HG03060 (cell line): Measurements from ENCODE around the gene ARHGEF6.
"Not testable (repeated sequence)": the region's sequence is repeated elsewhere in the genome, so short reads cannot be mapped to it uniquely, and the experiment has no call there.

Source experiments
- ATAC-seq: cut with Tn5 transposase; IDR thresholded peaks from one replicate; pipeline ENCODE4 v1.9.1; 2021; ENCODE audit warnings: low read depth, moderate number of reproducible peaks; ENCODE audit not compliant: unreplicated experiment

Gene ARHGEF6

DNA sequence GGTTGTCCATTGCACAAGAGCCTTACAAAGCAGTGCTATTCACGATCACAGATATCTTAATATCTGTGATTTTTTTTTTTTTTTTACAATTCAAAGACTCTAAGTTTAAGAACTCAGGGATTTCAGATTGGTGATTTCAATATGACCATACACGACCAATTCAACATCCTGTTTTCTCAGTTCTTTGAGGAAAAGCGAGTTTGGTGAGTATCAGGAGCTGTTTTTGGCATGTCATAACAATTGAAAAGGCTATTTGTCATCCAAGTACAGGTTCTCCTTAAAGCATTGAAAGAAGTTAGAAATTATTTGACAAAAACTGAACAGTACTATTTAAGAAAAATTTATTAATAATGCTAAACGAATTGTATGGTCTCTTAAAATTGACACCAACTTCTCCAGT lies 9.1 kb upstream of the ARHGEF6 start:
- no peak for ATAC-seq

DNA sequence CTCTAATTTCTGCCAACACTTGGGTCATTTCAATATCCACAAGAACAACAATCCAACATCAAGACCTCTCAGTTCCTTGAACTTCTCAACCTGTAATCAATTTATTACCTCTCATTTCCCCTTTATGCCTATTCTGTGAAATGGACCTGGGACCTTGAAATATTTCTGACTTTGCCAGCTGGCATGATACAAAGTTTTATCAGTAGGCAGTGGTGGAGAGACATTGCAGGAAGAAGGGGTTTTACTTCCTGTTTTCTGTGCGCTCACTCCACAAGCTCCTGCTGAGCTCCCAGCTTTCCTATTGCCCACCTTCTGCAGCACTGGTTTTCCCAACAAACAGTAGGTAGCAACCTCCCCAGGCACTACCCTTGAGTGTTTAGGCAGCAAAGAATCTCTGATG lies 3.5 kb upstream of the ARHGEF6 start:
- ATAC-seq = no peak

DNA sequence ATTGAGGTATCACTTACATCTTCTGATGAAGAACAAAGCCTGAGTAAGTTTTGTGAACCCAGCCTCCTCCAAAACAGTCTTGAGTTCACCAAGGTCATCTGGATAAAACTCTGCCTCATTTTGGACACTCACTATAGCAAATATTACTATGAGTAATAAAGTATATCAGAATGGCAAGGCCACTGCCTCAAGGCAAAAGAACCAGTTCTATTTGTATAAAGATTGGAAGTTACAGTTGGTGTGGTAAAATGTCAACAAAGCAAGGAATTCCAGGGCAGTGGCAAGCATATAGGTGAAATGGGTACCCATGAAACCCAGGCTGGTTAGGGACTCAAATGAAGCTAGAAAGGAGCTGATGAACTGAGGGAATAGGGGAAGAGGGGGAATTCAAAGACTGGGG lies 2.4 kb upstream of the ARHGEF6 start:
- no peak for ATAC-seq

DNA sequence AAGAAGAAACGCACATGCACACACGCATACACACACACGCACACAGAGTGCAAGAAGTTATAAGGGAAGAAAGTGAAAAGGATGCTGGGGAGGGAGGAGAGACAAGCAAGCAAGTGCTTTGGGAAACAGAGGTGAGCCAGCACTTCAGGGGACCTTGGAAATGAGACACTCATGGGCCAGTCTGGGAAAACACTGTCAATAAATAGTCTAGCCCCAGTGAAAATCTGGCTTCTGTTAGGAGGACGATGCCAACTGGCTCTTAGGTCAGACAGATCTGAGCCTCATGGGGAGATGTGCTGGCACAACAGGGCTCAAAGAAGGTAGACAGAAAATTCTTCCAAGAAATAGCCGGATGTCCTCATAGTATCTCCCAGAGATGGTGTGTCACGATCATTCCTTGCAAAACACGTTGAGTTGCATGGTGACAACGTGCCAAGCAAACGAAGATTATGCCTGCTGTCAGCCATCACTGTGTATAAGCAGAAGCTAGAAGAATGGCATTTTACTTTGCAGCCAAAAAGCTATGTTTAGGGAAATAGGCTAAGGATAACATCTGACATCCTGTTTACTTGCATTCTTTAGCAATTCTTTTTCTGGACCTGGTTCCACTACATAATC lies 557 bp upstream of the ARHGEF6 start:
- ATAC-seq = no peak

DNA sequence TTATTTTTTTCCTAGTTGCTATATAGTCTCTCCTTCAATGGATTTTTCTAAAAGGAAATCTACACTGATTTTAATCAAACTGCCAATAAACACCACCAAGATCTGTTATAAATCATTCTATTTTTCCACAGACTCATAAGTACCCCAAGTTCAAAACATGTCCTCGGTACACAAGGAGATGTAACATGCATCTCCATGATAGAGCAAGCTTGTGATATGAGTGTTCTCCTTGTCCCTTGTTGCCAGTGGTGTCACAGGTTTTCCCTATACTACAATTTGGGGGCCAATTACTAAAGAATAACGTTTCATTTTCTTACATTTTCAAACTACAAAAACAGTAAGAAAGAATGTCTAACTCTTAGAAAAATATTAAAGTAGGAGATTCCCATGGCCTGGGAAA lies 491 bp downstream of the ARHGEF6 start:
- no peak for ATAC-seq

DNA sequence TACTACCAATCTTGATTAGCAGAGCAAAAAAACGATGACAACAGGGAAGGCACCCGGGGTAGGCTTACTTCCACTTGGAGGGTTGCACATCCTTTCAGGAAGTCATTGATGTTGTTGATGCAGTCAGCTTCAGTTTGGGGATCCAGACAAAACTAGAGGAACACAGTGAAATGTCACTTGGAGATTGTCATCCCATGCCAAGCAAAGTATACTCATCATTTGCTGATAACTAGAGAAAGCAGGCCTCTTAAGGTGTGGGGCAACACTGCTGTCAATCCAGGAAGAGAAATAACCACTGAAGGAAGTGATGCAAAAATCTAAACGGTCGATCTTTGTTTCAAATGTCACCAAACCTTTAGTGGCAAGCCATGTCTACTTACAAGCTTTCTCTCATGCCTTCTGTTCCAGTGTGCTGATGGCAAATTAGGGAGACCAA lies 1.4 kb downstream of the ARHGEF6 start:
- ATAC-seq = no peak

DNA sequence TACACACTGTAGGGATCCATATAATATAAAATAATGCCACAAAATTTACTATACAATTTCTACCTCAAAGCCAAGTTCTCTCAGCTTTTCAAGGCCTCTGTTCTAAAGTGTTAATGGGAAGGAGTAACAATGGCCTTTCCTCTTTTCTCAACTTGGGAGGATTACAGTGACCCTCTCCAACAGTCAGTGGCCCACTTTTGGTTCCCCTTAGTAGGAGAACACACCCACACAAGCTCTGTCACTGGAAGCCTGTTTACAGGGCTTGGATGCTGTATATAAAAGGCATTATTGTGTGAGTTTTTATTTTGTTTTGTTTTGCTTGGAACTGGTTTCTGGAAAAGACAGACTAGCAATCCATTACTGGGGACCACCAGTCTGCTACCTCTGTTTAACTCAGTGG lies 1.8 kb downstream of the ARHGEF6 start:
- ATAC-seq = no peak

DNA sequence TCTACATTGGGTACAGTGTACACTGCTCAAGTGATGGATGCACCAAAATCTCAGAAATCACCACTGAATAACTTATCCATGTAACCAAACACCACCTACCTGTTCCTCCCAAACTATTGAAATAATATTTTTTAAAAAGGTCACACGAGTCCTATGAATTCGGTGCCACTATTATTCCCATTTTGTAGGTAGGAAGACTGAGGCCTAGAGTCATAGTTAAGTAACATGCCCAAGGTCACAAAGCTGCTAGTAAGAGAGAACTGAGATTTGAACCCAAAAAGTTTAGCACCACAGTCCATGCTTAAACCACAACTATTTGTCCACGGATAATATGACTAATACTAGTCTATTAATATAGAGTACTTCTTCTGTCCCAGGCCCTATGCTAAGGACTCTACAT lies 2.7 kb downstream of the ARHGEF6 start:
- no peak for ATAC-seq

DNA sequence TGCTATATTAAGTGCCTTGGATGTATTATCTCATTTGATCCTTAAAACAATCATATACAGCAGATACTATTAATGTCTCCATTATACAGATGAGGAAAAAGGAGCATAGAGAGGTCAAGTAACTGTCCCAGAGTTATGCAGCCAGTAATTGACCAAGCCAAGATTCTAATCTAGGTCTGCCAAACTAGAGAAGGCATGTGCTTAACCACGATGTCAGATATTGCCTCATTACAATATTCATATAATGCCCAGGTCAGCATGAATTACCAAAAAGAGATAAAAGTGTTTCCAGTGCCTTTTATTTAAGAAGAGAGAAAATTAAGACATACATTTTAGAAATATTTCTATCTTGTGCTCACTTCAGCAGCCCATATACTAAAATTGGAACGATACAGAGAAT lies 7.1 kb downstream of the ARHGEF6 start:
- no peak for ATAC-seq

DNA sequence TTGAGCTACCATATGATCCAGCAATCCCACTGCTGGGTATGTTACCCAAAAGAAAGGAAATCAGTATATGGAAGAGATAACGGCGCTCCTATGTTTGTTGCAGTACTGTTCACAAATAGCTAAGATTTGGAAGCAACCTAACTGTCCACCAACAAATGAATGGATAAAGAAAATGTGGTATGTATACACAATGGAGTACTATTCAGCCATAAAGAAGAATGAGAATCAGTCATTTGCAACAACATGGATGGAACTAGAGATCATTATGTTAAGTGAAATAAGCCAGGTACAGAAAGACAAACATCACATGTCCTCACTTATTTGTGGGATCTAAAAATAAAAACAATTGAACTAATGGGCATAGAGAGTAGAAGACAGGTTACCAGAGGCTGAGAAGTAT lies 8.9 kb downstream of the ARHGEF6 start:
- ATAC-seq = not testable (repeated sequence)

DNA sequence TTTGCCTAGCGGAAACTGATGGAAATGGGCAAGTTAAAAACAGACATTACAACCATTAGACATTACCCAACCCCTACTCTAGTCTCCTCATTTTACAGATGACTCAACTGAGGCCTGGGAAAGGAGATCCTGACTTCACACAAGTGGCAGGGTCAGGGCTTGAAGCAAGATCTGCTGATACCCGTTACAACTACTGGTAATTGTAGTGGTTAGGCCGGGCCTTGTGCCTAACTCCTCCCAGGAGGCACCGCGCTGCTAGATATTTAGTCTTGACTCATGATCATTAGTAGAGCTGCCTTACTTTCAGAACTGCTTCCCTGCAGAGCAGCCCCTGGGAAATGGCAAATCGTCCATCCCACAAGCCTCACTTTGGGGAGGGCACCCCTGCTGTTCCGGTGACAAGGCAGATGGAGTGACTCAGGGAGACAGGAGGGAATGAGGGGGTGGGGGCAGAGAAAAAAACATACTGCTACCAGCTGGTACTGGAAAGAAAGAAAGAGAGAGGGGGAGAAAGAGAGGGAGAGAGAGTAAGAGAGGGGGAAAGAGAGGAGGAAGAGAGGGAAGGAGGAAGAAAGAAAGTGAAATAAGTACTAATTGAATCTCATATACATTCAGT lies 12.2 kb downstream of the ARHGEF6 start:
- ATAC-seq = no peak

DNA sequence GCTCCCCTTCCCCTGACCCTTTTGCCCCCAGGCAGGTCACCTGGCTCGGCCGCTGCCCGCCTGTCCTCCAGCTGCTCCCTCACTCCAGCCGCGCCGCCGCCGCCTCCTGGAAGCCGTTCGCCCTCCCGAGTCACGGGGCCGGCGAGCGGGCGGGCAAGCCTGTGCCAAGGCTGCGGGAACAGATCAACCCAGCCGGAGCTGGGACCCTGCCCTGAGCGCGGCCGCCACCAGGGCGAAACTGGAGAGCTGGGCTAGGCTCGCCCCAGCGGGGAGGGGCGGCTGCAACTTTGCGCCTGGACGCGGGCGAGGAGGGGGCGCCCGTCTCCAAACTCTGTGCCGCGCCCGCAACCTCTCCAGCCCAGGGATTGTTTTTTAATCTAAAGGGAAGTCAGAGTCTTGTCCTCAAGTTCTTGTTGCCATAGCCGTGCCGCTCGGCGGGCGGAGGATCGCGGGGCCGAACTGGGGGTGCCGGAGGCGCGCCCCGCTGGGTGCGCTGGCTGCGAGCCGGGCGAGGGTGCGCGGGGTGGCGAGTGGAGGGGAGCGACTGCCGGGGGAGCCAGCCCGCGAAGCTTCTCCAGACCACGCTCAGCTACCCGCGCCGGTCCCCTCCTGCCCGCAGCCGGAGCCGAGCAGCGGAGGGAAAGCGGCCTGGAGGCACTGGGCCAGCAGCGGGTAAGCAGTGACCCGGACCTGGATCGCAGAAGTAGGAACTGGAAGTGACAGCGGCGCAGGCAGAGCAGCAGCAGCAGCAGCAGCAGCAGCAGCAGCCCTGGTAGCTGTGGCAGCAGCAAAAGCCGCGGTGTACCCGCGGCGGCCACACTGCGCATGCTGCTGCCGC lies 13.4 kb downstream of the ARHGEF6 start:
- peak; percentile 43 for ATAC-seq

DNA sequence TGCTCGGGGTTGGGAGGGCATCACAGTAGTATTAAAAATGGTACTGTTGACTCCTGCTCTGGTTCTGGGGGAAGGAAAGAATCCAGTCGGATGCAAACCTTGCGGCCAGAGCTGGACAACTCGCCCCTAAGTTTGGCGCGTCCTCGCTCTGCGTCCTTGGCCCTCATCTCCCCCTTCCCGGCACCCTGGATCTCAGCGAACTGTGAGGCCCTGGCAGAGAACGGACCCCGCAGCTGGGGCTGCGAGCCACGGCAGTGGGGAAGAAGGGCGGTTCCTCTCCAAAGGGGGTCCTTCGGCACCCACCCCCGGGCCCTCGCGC lies 14.0 kb downstream of the ARHGEF6 start:
- no peak for ATAC-seq

DNA sequence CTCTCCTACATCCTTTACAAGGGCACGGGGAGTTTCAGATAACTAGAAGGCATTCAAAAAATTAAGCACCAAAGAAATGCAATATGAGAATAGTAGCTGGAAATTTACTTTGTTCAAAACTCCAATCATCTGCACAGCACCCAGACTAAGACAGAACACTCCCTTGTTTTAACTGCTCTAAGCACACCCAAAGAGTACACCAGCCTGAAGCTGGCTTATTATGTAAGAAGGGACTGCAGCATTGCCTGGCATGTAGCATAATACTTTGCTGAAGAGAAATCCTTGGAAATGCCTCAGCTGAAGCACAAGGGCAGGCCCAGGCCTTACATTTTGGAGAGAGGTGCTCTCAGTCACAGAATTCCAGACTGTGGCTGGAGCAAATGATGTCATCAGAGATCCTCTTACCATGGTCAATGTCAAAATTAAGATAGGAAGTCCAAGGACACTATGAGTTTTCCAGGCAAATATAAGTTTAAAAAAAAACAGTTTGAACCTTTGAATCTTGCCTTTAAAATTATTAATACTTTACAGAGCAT lies 14.8 kb downstream of the ARHGEF6 start:
- ATAC-seq = no peak

DNA sequence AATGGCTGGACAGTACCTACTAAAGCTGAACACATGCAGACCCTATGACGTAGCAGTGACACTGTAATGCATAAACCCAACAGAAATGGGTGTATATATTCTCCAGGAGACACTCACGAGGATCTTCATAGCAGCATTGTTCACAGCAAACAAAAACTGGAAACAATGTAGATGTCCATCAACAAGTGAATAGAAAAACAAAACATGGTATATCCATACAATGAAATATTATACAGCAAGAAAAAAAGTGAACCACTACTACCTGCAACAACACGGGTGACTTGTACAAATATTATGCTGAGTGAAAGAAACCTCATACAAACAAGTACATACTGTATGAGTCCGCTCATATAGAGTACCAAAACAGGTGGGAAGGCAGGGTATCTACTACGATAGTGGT lies 16.5 kb downstream of the ARHGEF6 start:
- ATAC-seq = no peak

DNA sequence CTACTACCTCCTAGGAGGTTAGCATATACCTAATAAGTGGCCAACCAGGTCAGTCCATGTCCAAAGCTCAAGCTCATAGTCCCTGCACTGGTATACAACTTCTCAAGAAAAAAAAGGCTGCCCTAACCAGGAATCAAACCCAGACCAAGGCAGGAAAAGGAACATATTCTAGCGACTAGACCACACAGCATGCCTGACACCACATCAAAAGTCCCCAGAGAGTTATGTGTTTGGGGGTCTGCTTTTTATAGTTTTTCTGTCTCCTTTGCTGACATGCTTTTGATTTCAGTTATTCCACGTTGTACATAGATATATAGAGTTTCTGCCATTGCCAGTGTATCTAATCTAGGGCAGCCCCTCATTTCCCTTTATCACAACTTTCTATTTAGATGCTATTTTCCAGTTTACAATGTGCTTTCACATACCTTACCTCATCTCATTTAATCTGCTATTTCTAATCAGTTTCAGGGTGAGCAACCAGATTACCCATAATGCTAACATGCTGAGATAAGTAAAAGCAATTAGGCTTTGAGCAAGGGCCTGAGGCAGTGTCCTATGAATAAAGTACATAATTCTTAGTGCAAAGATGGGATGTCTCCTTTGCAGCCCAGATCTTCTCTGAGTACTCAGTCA lies 17.8 kb downstream of the ARHGEF6 start:
- ATAC-seq = no peak

DNA sequence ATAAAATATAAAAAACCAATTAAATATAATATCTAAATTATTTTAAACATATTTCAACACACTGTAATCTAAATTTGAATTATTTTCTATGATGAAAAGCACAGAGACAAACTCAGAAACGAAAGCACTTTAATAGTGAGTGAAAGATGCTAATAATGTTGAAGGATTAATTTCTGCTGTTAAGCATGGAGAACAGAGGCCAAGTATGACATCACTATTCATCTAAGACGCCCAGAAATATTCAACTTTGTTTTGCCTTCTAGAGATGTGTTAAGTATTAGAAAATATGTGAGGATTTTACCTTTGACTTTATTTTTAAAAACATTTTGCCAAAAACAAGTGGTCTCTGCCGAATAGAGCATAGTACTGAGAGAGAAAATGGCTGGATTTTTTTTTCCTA lies 19.3 kb downstream of the ARHGEF6 start:
- ATAC-seq = no peak

DNA sequence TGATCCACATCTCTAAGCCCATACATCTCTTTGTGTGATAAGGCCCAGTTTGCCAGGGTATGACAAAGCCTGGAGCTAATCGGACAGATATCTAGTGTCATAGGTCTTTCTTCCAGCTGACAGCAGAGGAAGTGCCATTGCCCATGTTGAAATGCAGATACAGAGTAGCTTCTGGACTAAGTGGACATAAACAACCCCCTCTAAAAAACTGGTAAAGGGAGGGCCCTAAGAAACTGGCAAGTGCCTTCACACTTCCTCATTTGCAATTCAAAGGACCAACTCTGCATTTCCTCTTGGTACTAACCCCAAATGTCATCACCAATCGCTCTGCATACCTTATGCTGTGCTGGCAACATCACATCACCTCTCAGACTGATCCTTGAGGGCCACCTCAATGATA lies 20.8 kb downstream of the ARHGEF6 start:
- peak; percentile 80 for ATAC-seq

DNA sequence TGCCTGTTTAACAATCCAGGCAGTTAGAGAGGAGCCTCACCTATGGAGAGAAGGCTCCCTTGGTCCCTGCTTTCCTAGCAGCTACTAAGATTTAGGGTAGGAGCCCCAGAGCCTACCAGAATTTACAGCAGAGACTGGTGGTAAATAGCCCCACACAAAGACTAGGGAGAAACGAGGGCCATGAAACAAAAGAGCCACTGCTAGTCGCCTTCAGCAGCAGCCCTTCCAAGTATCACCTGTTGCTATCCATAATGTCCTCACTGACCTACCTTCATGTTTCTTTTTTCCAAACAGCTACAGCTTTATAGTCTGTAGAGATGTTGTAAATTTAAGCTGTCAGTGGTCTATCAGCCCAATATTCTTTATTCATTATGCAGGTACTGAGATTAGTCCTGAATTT lies 25.3 kb downstream of the ARHGEF6 start:
- ATAC-seq = no peak

DNA sequence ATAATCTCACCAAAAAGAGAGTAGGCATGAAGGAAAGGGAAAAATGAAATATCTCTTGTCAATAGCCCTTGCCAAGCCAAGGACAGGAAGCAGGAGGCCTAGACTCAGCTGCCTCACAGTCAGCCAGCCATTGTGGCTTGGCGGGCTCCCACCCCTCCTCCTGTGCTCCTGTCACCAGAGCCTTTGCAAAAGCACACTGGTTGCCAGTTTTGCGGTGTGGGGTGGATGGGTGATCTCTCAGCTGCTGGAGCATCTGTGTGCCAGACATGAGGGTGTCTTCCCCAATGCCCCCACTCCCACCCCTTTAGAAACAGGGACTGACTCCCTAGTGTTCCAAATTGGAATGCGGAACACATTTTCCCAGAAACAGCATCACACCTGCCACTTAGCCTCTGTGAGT lies 26.1 kb downstream of the ARHGEF6 start:
- no peak for ATAC-seq

DNA sequence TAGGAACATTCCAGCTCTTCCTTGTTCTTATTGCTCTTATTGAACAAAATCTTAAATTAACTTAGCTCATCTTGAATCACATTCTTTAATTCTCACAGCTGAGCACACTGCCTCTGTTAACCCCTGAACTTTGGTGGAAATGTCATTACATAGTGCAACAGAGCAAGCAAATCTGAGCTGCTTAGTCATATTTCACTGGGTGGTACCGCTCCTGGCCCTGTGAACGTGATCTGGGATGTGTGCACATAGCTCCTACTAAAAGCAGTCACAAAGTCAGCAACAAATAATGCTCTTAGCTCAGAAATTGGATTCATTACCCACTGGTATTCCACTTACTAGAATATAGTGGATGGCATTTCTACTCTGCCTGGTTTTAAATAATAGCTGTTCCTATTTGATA lies 27.9 kb downstream of the ARHGEF6 start:
- no peak for ATAC-seq
